Measurements from ENCODE around the gene SUPT3H.

DNA sequence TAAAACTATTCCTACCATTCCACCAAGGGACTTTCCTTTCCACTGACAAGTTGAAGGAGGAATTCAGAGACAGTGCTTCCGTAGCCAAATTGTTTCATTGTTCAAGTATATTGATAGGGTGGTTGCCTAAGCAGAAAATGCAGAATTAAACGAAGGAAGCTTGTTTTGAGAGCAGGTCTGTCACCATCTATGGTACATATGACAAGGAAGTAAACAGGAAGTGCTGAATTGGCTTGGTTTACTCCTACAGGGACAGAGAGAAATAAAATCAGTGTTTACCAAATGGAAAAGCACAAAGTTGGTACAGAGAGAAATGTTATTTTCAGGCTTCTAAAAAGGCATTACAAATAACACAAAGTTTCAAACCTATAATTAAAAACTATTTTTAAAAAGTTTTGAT is 568.5 kb downstream of the SUPT3H start:
- TF ChIP-seq YY1 (IDR thresholded peaks at IDR 0.05; ENCODE audit: insufficient read depth, insufficient read length) (no peak), ZNF274 (IDR thresholded peaks at IDR 0.05; ENCODE audit: low read depth, low read length) (no peak)
